ENCODE measurements around the gene ZNF135. TPM values are rescaled to one million over a fixed set of nuclear protein-coding genes. Genes with fewer than 3 reads are reported as not detected.

The ZNF135 gene
- total and polyA plus RNA-seq, 5 experiments from 2014 or later, result 0.79 to 15.4 (median 4.3) TPM

- peak; percentile 97 to 100 (median 100) for DNase-seq
- H3K4me3 Mint-ChIP-seq, result peak within 1 kb of the TSS; percentile 82 to 96 (median 92)
- POLR2A ChIA-PET, result interaction anchor here (1.7 to 2.0 kb wide), 2 partner anchors 39 to 96 kb away, joined by 10 to 20 read pairs; partner anchors contain the start of genes ZNF135 and ZNF606
- peaks cover 0 to 2% (median 0%) of the 10 kb centered on the region in 5 donors for H3K27me3 Mint-ChIP-seq
- H3K4me1 Mint-ChIP-seq, result peaks cover 13 to 19% (median 18%) of the 10 kb centered on the region in 4 donors
- peaks cover 0 to 79% (median 29%) of the 10 kb centered on the region in 9 donors for H3K9me3 Mint-ChIP-seq
- peak within 1 kb of the TSS; percentile 99 to 100 (median 100) for H3K27ac Mint-ChIP-seq
- H3K36me3 Mint-ChIP-seq, result peaks cover 11 to 39% (median 13%) of the 10 kb centered on the region in 3 donors
- peak; percentile 88 to 90 for ATAC-seq
These were observed 38.9 kb downstream of the ZNF135 start, which contains the start of gene ZSCAN18 for GRCh38 chr19:58097781-58098681. TSS of gene ZSCAN18 (minus strand) at chr19:58098231. CDS start at chr19:58090267, 7,964 bp downstream.

- POLR2A ChIA-PET, result interaction anchor here (0.5 to 2.0 kb wide), 3 partner anchors 39 to 435 kb away, joined by 5 to 20 read pairs (median 10); partner anchors contain the start of genes ZNF135 and ZNF606
- no peak for DNase-seq
- Mint-ChIP-seq H3K27me3 (peaks cover 0 to 2% (median 0%) of the 10 kb centered on the region in 5 donors), H3K27ac (peak overlapping the region; percentile 99 to 100 (median 100)), H3K4me1 (peaks cover 13 to 19% (median 16%) of the 10 kb centered on the region in 4 donors), H3K4me3 (peak overlapping the region; percentile 82 to 96 (median 92)), H3K36me3 (peaks cover 12 to 38% (median 13%) of the 10 kb centered on the region in 3 donors), H3K9me3 (peaks cover 0 to 80% (median 27%) of the 10 kb centered on the region in 9 donors)
- ATAC-seq, result no peak
These were observed 39.6 kb downstream of the ZNF135 start for GRCh38 chr19:58098682-58098998.

- Mint-ChIP-seq H3K9me3 (peaks cover 0 to 93% (median 45%) of the 10 kb centered on the region in 9 donors), H3K4me3 (no peak overlapping the region), H3K27ac (no peak overlapping the region), H3K36me3 (peaks cover 3 to 50% (median 44%) of the 10 kb centered on the region in 3 donors), H3K27me3 (no peaks in the 10 kb centered on the region), H3K4me1 (no peaks in the 10 kb centered on the region)
- no peak for ATAC-seq
- no peak for DNase-seq
- POLR2A ChIA-PET, result no interaction called here
These were observed 48.9 kb downstream of the ZNF135 start for GRCh38 chr19:58107778-58108545.

- no peaks in the 10 kb centered on the region for H3K4me1 Mint-ChIP-seq
- H3K9me3 Mint-ChIP-seq, result peaks cover 0 to 93% (median 46%) of the 10 kb centered on the region in 9 donors
- POLR2A ChIA-PET, result no interaction called here
- H3K27me3 Mint-ChIP-seq, result no peaks in the 10 kb centered on the region
- H3K27ac Mint-ChIP-seq, result no peak overlapping the region
- no peak overlapping the region for H3K4me3 Mint-ChIP-seq
- H3K36me3 Mint-ChIP-seq, result peaks cover 4 to 50% (median 44%) of the 10 kb centered on the region in 3 donors
- no peak for ATAC-seq
- no peak for DNase-seq
These were observed 49.4 kb downstream of the ZNF135 start for GRCh38 chr19:58108546-58108817.

GRCh38 chr19:58117841-58118575 lies 58.9 kb downstream of the ZNF135 start:
- Mint-ChIP-seq H3K27ac (peak overlapping the region in 1 of 10 donors; percentile 9), H3K9me3 (peaks cover 12 to 94% (median 54%) of the 10 kb centered on the region in 9 donors), H3K27me3 (peaks cover 3 to 21% (median 16%) of the 10 kb centered on the region in 5 donors), H3K4me1 (peaks cover 0 to 8% (median 2%) of the 10 kb centered on the region in 4 donors), H3K4me3 (peak overlapping the region in 1 of 10 donors; percentile 49), H3K36me3 (peaks cover 26 to 65% (median 61%) of the 10 kb centered on the region in 3 donors)
- DNase-seq, result no peak
- POLR2A ChIA-PET, result no interaction called here
- no peak for ATAC-seq

GRCh38 chr19:58118979-58119733 lies 60.1 kb downstream of the ZNF135 start:
- DNase-seq (no peak), ATAC-seq (no peak)
- Mint-ChIP-seq H3K27me3 (peaks cover 3 to 21% (median 16%) of the 10 kb centered on the region in 5 donors), H3K4me1 (peaks cover 0 to 8% (median 2%) of the 10 kb centered on the region in 4 donors), H3K4me3 (no peak overlapping the region), H3K9me3 (peaks cover 12 to 95% (median 53%) of the 10 kb centered on the region in 9 donors), H3K36me3 (peaks cover 22 to 65% (median 58%) of the 10 kb centered on the region in 3 donors), H3K27ac (no peak overlapping the region)
- POLR2A ChIA-PET, result no interaction called here

Other genes starting within 250 kb of the ZNF135 start
- 10 to 100 TPM; 17.3 to 21.8 TPM for gene ZNF552, start 244.4 kb upstream of the ZNF135 start, total RNA-seq
- 10 to 100 TPM in 1 of 3 donors, 1 to 10 TPM in 2; 6.4 to 12.4 (median 7.4) TPM for gene ZNF552, start 244.4 kb upstream of the ZNF135 start, polyA plus RNA-seq
- gene ZNF587B, start 229.0 kb upstream of the ZNF135 start, total RNA-seq, result 10 to 100 TPM; 29.1 to 29.9 TPM
- 1 to 10 TPM in 1 of 3 donors, under 1 TPM in 2; 0.27 to 1.3 (median 0.76) TPM for gene ZNF587B, start 229.0 kb upstream of the ZNF135 start, polyA plus RNA-seq
- gene ZNF587, start 209.4 kb upstream of the ZNF135 start, total RNA-seq, result 10 to 100 TPM; 61.9 to 69.2 TPM
- 1 to 10 TPM; 1.3 to 7.4 (median 4.7) TPM for gene ZNF587, start 209.4 kb upstream of the ZNF135 start, polyA plus RNA-seq
- 10 to 100 TPM; 84.6 to 85.1 TPM for gene ZNF814, start 170.2 kb upstream of the ZNF135 start, total RNA-seq
- gene ZNF814, start 170.2 kb upstream of the ZNF135 start, polyA plus RNA-seq, result 10 to 100 TPM; 13.2 to 32.2 (median 20.9) TPM
- gene ZNF417, start 142.7 kb upstream of the ZNF135 start, total RNA-seq, result 10 to 100 TPM; 44.2 to 50.1 TPM
- 1 to 10 TPM; 1.6 to 6.0 (median 1.8) TPM for gene ZNF417, start 142.7 kb upstream of the ZNF135 start, polyA plus RNA-seq
- 10 to 100 TPM; 28.0 to 31.8 TPM for gene ZNF418, start 123.9 kb upstream of the ZNF135 start, total RNA-seq
- gene ZNF418, start 123.9 kb upstream of the ZNF135 start, polyA plus RNA-seq, result 1 to 10 TPM in 2 of 3 donors, not detected in 1; 1.0 to 2.1 TPM
- 10 to 100 TPM; 21.8 to 22.8 TPM for gene ZNF256, start 111.6 kb upstream of the ZNF135 start, total RNA-seq
- gene ZNF256, start 111.6 kb upstream of the ZNF135 start, polyA plus RNA-seq, result 1 to 10 TPM; 4.5 to 6.2 (median 4.9) TPM
- gene C19orf18, start 84.7 kb upstream of the ZNF135 start, total RNA-seq, result 1 to 10 TPM; 2.2 to 2.9 TPM
- under 1 TPM in 1 of 3 donors, not detected in 2; 0.24 TPM for gene C19orf18, start 84.7 kb upstream of the ZNF135 start, polyA plus RNA-seq
- 10 to 100 TPM; 52.6 to 53.2 TPM for gene ZNF606, start 56.5 kb upstream of the ZNF135 start, total RNA-seq
- gene ZNF606, start 56.5 kb upstream of the ZNF135 start, polyA plus RNA-seq, result 1 to 10 TPM; 2.1 to 6.5 (median 6.0) TPM
- not detected for gene ZSCAN1, start 25.3 kb upstream of the ZNF135 start, total RNA-seq
- gene ZSCAN1, start 25.3 kb upstream of the ZNF135 start, polyA plus RNA-seq, result not detected
- gene ZSCAN18, start 38.9 kb downstream of the ZNF135 start, total RNA-seq, result 100 to 1,000 TPM; 107 to 110 TPM
- 10 to 100 TPM; 18.7 to 30.0 (median 27.4) TPM for gene ZSCAN18, start 38.9 kb downstream of the ZNF135 start, polyA plus RNA-seq
- 10 to 100 TPM; 16.2 to 17.4 TPM for gene ZNF329, start 91.5 kb downstream of the ZNF135 start, total RNA-seq
- 10 to 100 TPM in 1 of 3 donors, 1 to 10 TPM in 2; 5.9 to 11.9 (median 7.6) TPM for gene ZNF329, start 91.5 kb downstream of the ZNF135 start, polyA plus RNA-seq
- gene ZNF274, start 123.8 kb downstream of the ZNF135 start, total RNA-seq, result 100 to 1,000 TPM; 110 to 119 TPM
- gene ZNF274, start 123.8 kb downstream of the ZNF135 start, polyA plus RNA-seq, result 10 to 100 TPM; 26.5 to 38.7 (median 34.9) TPM
- 10 to 100 TPM; 57.4 to 60.1 TPM for gene ZNF544, start 169.6 kb downstream of the ZNF135 start, total RNA-seq
- 10 to 100 TPM; 19.5 to 35.2 (median 23.9) TPM for gene ZNF544, start 169.6 kb downstream of the ZNF135 start, polyA plus RNA-seq
- gene ZNF8, start 219.7 kb downstream of the ZNF135 start, total RNA-seq, result 10 to 100 TPM; 12.9 to 13.1 TPM
- 1 to 10 TPM in 1 of 3 donors, under 1 TPM in 2; 0.44 to 1.1 (median 0.75) TPM for gene ZNF8, start 219.7 kb downstream of the ZNF135 start, polyA plus RNA-seq
- 10 to 100 TPM; 84.3 to 86.1 TPM for gene ERVK3-1, start 246.1 kb downstream of the ZNF135 start, total RNA-seq
- 10 to 100 TPM; 55.1 to 80.9 (median 72.0) TPM for gene ERVK3-1, start 246.1 kb downstream of the ZNF135 start, polyA plus RNA-seq

Measured in naive thymus-derived CD8-positive, alpha-beta T cell (primary cell).